ENCODE measurements around the gene TXNDC11.

Gene TXNDC11

GRCh38 chr16:11750056-11750455 lies 7.4 kb upstream of the TXNDC11 start:
- no peak for DNase-seq (ENCODE audit: low read depth in 2 of 2)

GRCh38 chr16:11748404-11749254 lies 6.0 kb upstream of the TXNDC11 start:
- DNase-seq (ENCODE audit: low read depth in 2 of 2), result no peak

- no peak for DNase-seq (ENCODE audit: low read depth in 2 of 2)
Observed at GRCh38 chr16:11747949-11748403, 5.3 kb upstream of the TXNDC11 start.

GRCh38 chr16:11744075-11744470 lies 1.4 kb upstream of the TXNDC11 start:
- DNase-seq (ENCODE audit: low read depth in 2 of 2), result no peak

- peak in 1 of 2 donors; percentile 15 for DNase-seq (ENCODE audit: low read depth in 2 of 2)
Observed at GRCh38 chr16:11743308-11744074, 834 bp upstream of the TXNDC11 start.

- peak in 1 of 2 donors; percentile 41 for DNase-seq (ENCODE audit: low read depth in 2 of 2)
Observed at GRCh38 chr16:11742093-11742535, 543 bp downstream of the TXNDC11 start.

GRCh38 chr16:11740567-11740966 lies 2.1 kb downstream of the TXNDC11 start:
- DNase-seq (ENCODE audit: low read depth in 2 of 2), result no peak

GRCh38 chr16:11738742-11739544 lies 3.7 kb downstream of the TXNDC11 start:
- DNase-seq (ENCODE audit: low read depth in 2 of 2), result no peak

GRCh38 chr16:11737713-11738112 lies 4.9 kb downstream of the TXNDC11 start:
- DNase-seq (ENCODE audit: low read depth in 2 of 2), result no peak

- no peak for DNase-seq (ENCODE audit: low read depth in 2 of 2)
Observed at GRCh38 chr16:11736903-11737302, 5.8 kb downstream of the TXNDC11 start.

GRCh38 chr16:11735787-11736186 lies 6.9 kb downstream of the TXNDC11 start:
- no peak for DNase-seq (ENCODE audit: low read depth in 2 of 2)

GRCh38 chr16:11734653-11735043 lies 8.0 kb downstream of the TXNDC11 start:
- DNase-seq (ENCODE audit: low read depth in 2 of 2), result no peak

- DNase-seq (ENCODE audit: low read depth in 2 of 2), result no peak
Observed at GRCh38 chr16:11734025-11734652, 8.5 kb downstream of the TXNDC11 start.

GRCh38 chr16:11731222-11731621 lies 11.4 kb downstream of the TXNDC11 start:
- DNase-seq (ENCODE audit: low read depth in 2 of 2), result no peak

GRCh38 chr16:11729787-11730186 lies 12.9 kb downstream of the TXNDC11 start:
- no peak for DNase-seq (ENCODE audit: low read depth in 2 of 2)

GRCh38 chr16:11727796-11728543 lies 14.7 kb downstream of the TXNDC11 start:
- no peak for DNase-seq (ENCODE audit: low read depth in 2 of 2)

GRCh38 chr16:11726008-11726407 lies 16.6 kb downstream of the TXNDC11 start:
- no peak for DNase-seq (ENCODE audit: low read depth in 2 of 2)

GRCh38 chr16:11725457-11725856 lies 17.2 kb downstream of the TXNDC11 start:
- DNase-seq (ENCODE audit: low read depth in 2 of 2), result no peak

GRCh38 chr16:11722468-11722808 lies 20.2 kb downstream of the TXNDC11 start:
- DNase-seq (ENCODE audit: low read depth in 2 of 2), result no peak

- no peak for DNase-seq (ENCODE audit: low read depth in 2 of 2)
Observed at GRCh38 chr16:11721781-11722467, 20.7 kb downstream of the TXNDC11 start.
